Measurements from ENCODE around the gene PARVA. TPM values are rescaled to one million over a fixed set of nuclear protein-coding genes. Genes with fewer than 3 reads are reported as not detected.

The PARVA gene
- total RNA-seq, 2 experiments from 2014 or later = not detected

GRCh38 chr11:12417691-12418611 is 40.6 kb downstream of the PARVA start:
- Histone ChIP-seq H3K4me1 (ENCODE audit: insufficient read depth, low read length, poor library complexity, severe bottlenecking) (no peaks in the 10 kb centered on the region), H4K20me1 (ENCODE audit: insufficient read depth, low read length) (no peaks in the 10 kb centered on the region), H3K4me2 (ENCODE audit: low read length) (no peak overlapping the region), H3K27ac (ENCODE audit: low read depth, low read length, poor library complexity, severe bottlenecking) (no peak overlapping the region), H3K79me2 (ENCODE audit: insufficient read depth, low read depth, low read length) (no peaks in the 10 kb centered on the region), H3K36me3 (ENCODE audit: insufficient read depth, low read length) (no peaks in the 10 kb centered on the region), H3K4me3 (ENCODE audit: low read depth, low read length, poor library complexity, severe bottlenecking) (no peak overlapping the region), H2AFZ (ENCODE audit: low read length) (no peak overlapping the region), H3K9me3 (ENCODE audit: low read length) (no peaks in the 10 kb centered on the region), H3K9me2 (ENCODE audit: insufficient read depth, low read length) (no peaks in the 10 kb centered on the region)
- ChIA-PET CTCF (ENCODE audit: unreplicated experiment) (no interaction called here), POLR2A (interaction anchor here (0.6 kb wide), 1 partner anchor 1083 kb away, joined by 3 read pairs; no protein-coding TSS in a partner anchor)
- intact Hi-C loops (cut with micrococcal nuclease; ENCODE audit: unreplicated experiment) = no loop called here
- no peak for TF ChIP-seq EZH2phosphoT487 (IDR thresholded peaks at IDR 0.05; ENCODE audit: borderline replicate concordance, low read depth, low read length)
- no peak for DNase-seq (ENCODE audit: low spot score)
- BruUV-seq (replicated peaks) = no TSS peak

GRCh38 chr11:12420040-12420439 is 42.7 kb downstream of the PARVA start:
- ChIA-PET CTCF (ENCODE audit: unreplicated experiment) (no interaction called here), POLR2A (no interaction called here)
- Histone ChIP-seq H3K4me2 (ENCODE audit: low read length) (no peak overlapping the region), H3K4me3 (ENCODE audit: low read depth, low read length, poor library complexity, severe bottlenecking) (no peak overlapping the region), H4K20me1 (ENCODE audit: insufficient read depth, low read length) (no peaks in the 10 kb centered on the region), H3K27ac (ENCODE audit: low read depth, low read length, poor library complexity, severe bottlenecking) (no peak overlapping the region), H3K9me3 (ENCODE audit: low read length) (no peaks in the 10 kb centered on the region), H3K36me3 (ENCODE audit: insufficient read depth, low read length) (no peaks in the 10 kb centered on the region), H3K9me2 (ENCODE audit: insufficient read depth, low read length) (no peaks in the 10 kb centered on the region), H3K4me1 (ENCODE audit: insufficient read depth, low read length, poor library complexity, severe bottlenecking) (no peaks in the 10 kb centered on the region), H2AFZ (ENCODE audit: low read length) (no peak overlapping the region), H3K79me2 (ENCODE audit: insufficient read depth, low read depth, low read length) (no peaks in the 10 kb centered on the region)
- no peak for TF ChIP-seq EZH2phosphoT487 (IDR thresholded peaks at IDR 0.05; ENCODE audit: borderline replicate concordance, low read depth, low read length)
- no peak for TF ChIP-seq CTCF (conservative IDR thresholded peaks at IDR 0.05; ENCODE audit: low read length)
- no TSS peak for BruUV-seq (replicated peaks)
- intact Hi-C loops (cut with micrococcal nuclease; ENCODE audit: unreplicated experiment) = no loop called here
- no peak for DNase-seq (ENCODE audit: low spot score)

- Histone ChIP-seq H3K36me3 (ENCODE audit: insufficient read depth, low read length) (no peaks in the 10 kb centered on the region), H3K27ac (ENCODE audit: low read depth, low read length, poor library complexity, severe bottlenecking) (no peak overlapping the region), H3K79me2 (ENCODE audit: insufficient read depth, low read depth, low read length) (no peaks in the 10 kb centered on the region), H3K9me2 (ENCODE audit: insufficient read depth, low read length) (no peaks in the 10 kb centered on the region), H2AFZ (ENCODE audit: low read length) (no peak overlapping the region), H3K4me1 (ENCODE audit: insufficient read depth, low read length, poor library complexity, severe bottlenecking) (no peaks in the 10 kb centered on the region), H4K20me1 (ENCODE audit: insufficient read depth, low read length) (no peaks in the 10 kb centered on the region), H3K9me3 (ENCODE audit: low read length) (no peaks in the 10 kb centered on the region), H3K4me3 (ENCODE audit: low read depth, low read length, poor library complexity, severe bottlenecking) (no peak overlapping the region), H3K4me2 (ENCODE audit: low read length) (no peak overlapping the region)
- ChIA-PET POLR2A (no interaction called here), CTCF (ENCODE audit: unreplicated experiment) (no interaction called here)
- intact Hi-C loops (cut with micrococcal nuclease; ENCODE audit: unreplicated experiment) = no loop called here
- no TSS peak for BruUV-seq (replicated peaks)
- no peak for TF ChIP-seq EZH2phosphoT487 (IDR thresholded peaks at IDR 0.05; ENCODE audit: borderline replicate concordance, low read depth, low read length)
- no peak for TF ChIP-seq CTCF (conservative IDR thresholded peaks at IDR 0.05; ENCODE audit: low read length)
- no peak for DNase-seq (ENCODE audit: low spot score)
Measured at GRCh38 chr11:12420706-12421105, 43.3 kb downstream of the PARVA start.
